Measurements from ENCODE around the gene PLCB3.
A peak's percentile ranks its signal among the peaks of the same experiment; 100 is the strongest.
"Not testable (repeated sequence)": the region's sequence is repeated elsewhere in the genome, so short reads cannot be mapped to it uniquely, and the experiment has no call there.

The PLCB3 gene

GRCh38 chr11:64237484-64237951 is 13.8 kb upstream of the PLCB3 start:
- no peak for DNase-seq (ENCODE audit: low spot score)

- no peak for DNase-seq (ENCODE audit: low spot score)
Measured at GRCh38 chr11:64238076-64238475, 13.3 kb upstream of the PLCB3 start.

GRCh38 chr11:64238999-64239398 is 12.3 kb upstream of the PLCB3 start:
- DNase-seq (ENCODE audit: low spot score), result no peak

- peak; percentile 82 for DNase-seq (ENCODE audit: low spot score)
Measured at GRCh38 chr11:64239662-64240434, 11.5 kb upstream of the PLCB3 start.

GRCh38 chr11:64240435-64241240 is 10.7 kb upstream of the PLCB3 start, which contains the start of gene FKBP2:
Gene FKBP2 (plus strand): TSS chr11:64241095. CDS start chr11:64242388, 1,293 bp downstream.
- peak; percentile 96 for DNase-seq (ENCODE audit: low spot score)

- peak; percentile 99 for DNase-seq (ENCODE audit: low spot score)
Measured at GRCh38 chr11:64241241-64241490, 10.2 kb upstream of the PLCB3 start.

GRCh38 chr11:64241491-64242374 is 9.6 kb upstream of the PLCB3 start:
- DNase-seq (ENCODE audit: low spot score), result no peak

- no peak for DNase-seq (ENCODE audit: low spot score)
Measured at GRCh38 chr11:64243236-64243854, 8.0 kb upstream of the PLCB3 start.

- DNase-seq (ENCODE audit: low spot score), result no peak
Measured at GRCh38 chr11:64244107-64244506, 7.2 kb upstream of the PLCB3 start.

GRCh38 chr11:64244966-64245365 is 6.4 kb upstream of the PLCB3 start:
- DNase-seq (ENCODE audit: low spot score), result no peak

- DNase-seq (ENCODE audit: low spot score), result no peak
Measured at GRCh38 chr11:64245401-64245796, 5.9 kb upstream of the PLCB3 start.

- no peak for DNase-seq (ENCODE audit: low spot score)
Measured at GRCh38 chr11:64245797-64246620, 5.3 kb upstream of the PLCB3 start.

- not testable (repeated sequence) for DNase-seq (ENCODE audit: low spot score)
Measured at GRCh38 chr11:64246621-64246870, 4.8 kb upstream of the PLCB3 start.

- no peak for DNase-seq (ENCODE audit: low spot score)
Measured at GRCh38 chr11:64246871-64247728, 4.2 kb upstream of the PLCB3 start, which contains the start of gene PPP1R14B. Gene PPP1R14B (minus strand): TSS chr11:64246943. CDS start chr11:64246673, 270 bp downstream.

- no peak for DNase-seq (ENCODE audit: low spot score)
Measured at GRCh38 chr11:64247729-64248531, 3.4 kb upstream of the PLCB3 start.

- DNase-seq (ENCODE audit: low spot score), result no peak
Measured at GRCh38 chr11:64248578-64248977, 2.8 kb upstream of the PLCB3 start.

GRCh38 chr11:64249038-64249437 is 2.3 kb upstream of the PLCB3 start:
- DNase-seq (ENCODE audit: low spot score), result no peak

GRCh38 chr11:64249563-64250414 is 1.5 kb upstream of the PLCB3 start:
- DNase-seq (ENCODE audit: low spot score), result no peak

Data from pons (tissue), 1 donor.